Body of pancreas (tissue), 4 donors: ENCODE data around the gene NCOR1.

Experiments used
- POLR2A ChIP-seq, 3 donors: fragments of 450-650 bp; IDR thresholded peaks; one replicate each; pipeline ENCODE4 v1.6.1; 2016; ENCODE audit warnings: antibody characterized with exemption in 3 of 3, mild to moderate bottlenecking in 2 of 3
- TF ChIP-seq, protein P1 (sequence below), 7 experiments: fragments of 450-650 bp in 4 of 7; fragments of 200-600 bp in 3 of 7; sonication (generic) in 3 of 7; IDR thresholded peaks; one replicate each; pipeline ENCODE4 v1.5.1; 2016 to 2019; ENCODE audit warnings: antibody characterized with exemption in 7 of 7

DNA sequence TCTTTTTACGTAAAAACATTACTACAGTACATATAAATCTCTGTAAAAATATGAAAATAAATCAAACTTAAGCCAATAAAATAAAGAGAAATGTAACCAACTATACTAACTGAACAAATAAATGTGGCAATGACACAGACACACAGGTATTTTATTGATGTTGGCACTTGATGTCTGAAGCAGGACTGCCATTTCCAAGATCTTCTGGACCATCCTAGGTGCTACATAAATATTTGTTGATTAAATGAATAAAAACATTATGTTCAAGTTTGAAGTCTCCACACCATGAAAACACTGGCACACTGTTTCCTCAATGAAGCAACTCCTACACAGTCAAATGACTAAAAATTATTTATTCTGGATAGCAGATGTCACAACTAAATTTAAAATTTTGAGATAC is 106.9 kb downstream of the NCOR1 start:
- TF ChIP-seq, protein P1, sequence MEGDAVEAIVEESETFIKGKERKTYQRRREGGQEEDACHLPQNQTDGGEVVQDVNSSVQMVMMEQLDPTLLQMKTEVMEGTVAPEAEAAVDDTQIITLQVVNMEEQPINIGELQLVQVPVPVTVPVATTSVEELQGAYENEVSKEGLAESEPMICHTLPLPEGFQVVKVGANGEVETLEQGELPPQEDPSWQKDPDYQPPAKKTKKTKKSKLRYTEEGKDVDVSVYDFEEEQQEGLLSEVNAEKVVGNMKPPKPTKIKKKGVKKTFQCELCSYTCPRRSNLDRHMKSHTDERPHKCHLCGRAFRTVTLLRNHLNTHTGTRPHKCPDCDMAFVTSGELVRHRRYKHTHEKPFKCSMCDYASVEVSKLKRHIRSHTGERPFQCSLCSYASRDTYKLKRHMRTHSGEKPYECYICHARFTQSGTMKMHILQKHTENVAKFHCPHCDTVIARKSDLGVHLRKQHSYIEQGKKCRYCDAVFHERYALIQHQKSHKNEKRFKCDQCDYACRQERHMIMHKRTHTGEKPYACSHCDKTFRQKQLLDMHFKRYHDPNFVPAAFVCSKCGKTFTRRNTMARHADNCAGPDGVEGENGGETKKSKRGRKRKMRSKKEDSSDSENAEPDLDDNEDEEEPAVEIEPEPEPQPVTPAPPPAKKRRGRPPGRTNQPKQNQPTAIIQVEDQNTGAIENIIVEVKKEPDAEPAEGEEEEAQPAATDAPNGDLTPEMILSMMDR (IDR thresholded peaks at IDR 0.05): no peak
- no peak for TF ChIP-seq POLR2A (IDR thresholded peaks at IDR 0.05)
